ENCODE measurements around the gene ALDH5A1. TPM values are rescaled to one million over a fixed set of nuclear protein-coding genes. Genes with fewer than 3 reads are reported as not detected.

The ALDH5A1 gene
- total and polyA plus RNA-seq, 2 donors from 2014 or later, result 10.4 to 11.0 TPM

DNA sequence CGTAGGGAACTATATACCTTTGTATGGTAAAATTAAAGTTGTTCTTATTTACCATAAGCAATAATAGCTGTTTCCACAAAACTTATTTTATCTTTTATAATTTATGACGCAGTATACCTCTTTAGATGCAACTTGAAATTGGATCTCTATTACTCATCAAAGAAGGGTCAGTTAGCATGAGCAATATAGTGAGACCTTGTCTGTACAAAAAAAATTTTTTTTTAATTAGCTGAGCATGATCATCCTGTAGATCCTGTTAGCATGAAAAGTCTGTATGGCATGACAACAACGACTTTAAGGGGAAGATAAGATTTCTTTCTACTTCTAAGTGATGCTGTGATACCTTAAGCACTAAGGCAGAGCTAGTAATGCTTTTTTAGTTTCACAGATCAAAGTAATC lies 5.9 kb downstream of the ALDH5A1 start:
- H3K36me3 ChIP-seq (ENCODE audit: control insufficient read depth in 2 of 3, insufficient read depth in 3 of 3, low read length in 3 of 3), result peaks cover 0 to 5% (median 2%) of the 10 kb centered on the region in 3 donors
- intact Hi-C loops (cut with DNase I), result no loop called here
- no peak overlapping the region for H3K4me3 ChIP-seq (ENCODE audit: low read length in 3 of 3)
- TF ChIP-seq, protein P1, sequence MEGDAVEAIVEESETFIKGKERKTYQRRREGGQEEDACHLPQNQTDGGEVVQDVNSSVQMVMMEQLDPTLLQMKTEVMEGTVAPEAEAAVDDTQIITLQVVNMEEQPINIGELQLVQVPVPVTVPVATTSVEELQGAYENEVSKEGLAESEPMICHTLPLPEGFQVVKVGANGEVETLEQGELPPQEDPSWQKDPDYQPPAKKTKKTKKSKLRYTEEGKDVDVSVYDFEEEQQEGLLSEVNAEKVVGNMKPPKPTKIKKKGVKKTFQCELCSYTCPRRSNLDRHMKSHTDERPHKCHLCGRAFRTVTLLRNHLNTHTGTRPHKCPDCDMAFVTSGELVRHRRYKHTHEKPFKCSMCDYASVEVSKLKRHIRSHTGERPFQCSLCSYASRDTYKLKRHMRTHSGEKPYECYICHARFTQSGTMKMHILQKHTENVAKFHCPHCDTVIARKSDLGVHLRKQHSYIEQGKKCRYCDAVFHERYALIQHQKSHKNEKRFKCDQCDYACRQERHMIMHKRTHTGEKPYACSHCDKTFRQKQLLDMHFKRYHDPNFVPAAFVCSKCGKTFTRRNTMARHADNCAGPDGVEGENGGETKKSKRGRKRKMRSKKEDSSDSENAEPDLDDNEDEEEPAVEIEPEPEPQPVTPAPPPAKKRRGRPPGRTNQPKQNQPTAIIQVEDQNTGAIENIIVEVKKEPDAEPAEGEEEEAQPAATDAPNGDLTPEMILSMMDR (IDR thresholded peaks at IDR 0.05; ENCODE audit: borderline replicate concordance, extremely low read depth, insufficient read depth), result no peak
- H3K27ac ChIP-seq (ENCODE audit: low read depth in 2 of 2, low read length in 2 of 2), result no peak overlapping the region
- FAIRE-seq, result no peak
- no peaks in the 10 kb centered on the region for H3K9me3 ChIP-seq (ENCODE audit: control insufficient read depth in 2 of 3, insufficient read depth in 1 of 3, low read length in 3 of 3)
- DNase-seq, result no peak
- H3K4me1 ChIP-seq (ENCODE audit: control insufficient read depth in 2 of 3, insufficient read depth in 2 of 3, low read depth in 1 of 3, low read length in 3 of 3), result peaks cover 0 to 8% (median 0%) of the 10 kb centered on the region in 3 donors
- no peak overlapping the region for H3K9ac ChIP-seq (ENCODE audit: low read length in 3 of 3)
- H3K27me3 ChIP-seq (ENCODE audit: control insufficient read depth, insufficient read depth, low read length), result no peaks in the 10 kb centered on the region

DNA sequence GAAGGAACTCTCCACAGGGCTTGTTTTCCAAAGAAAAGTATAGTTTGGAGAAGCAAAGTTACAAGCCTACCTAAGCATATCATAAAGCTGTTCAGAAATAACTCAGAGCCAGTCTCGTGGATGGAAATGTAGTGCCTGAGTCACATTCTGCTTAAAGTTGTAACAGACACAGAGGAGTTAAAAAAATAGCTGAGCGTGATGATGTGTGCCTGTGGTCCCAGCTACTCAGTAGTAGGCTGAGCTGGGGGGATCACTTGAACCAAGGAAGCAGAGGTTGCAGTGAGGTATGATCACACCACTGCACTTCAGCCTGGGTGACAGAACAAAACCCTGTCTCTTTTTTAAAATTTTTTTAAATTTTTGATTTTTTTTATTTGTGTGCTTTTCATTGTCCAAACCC lies 6.6 kb downstream of the ALDH5A1 start:
- TF ChIP-seq, protein P1 (IDR thresholded peaks at IDR 0.05; ENCODE audit: borderline replicate concordance, extremely low read depth, insufficient read depth), result no peak
- FAIRE-seq (no peak), DNase-seq (no peak)
- peaks cover 0 to 3% (median 0%) of the 10 kb centered on the region in 3 donors for H3K4me1 ChIP-seq (ENCODE audit: control insufficient read depth in 2 of 3, insufficient read depth in 2 of 3, low read depth in 1 of 3, low read length in 3 of 3)
- peaks cover 0 to 5% (median 2%) of the 10 kb centered on the region in 3 donors for H3K36me3 ChIP-seq (ENCODE audit: control insufficient read depth in 2 of 3, insufficient read depth in 3 of 3, low read length in 3 of 3)
- no peak overlapping the region for H3K4me3 ChIP-seq (ENCODE audit: low read length in 3 of 3)
- intact Hi-C loops (cut with DNase I), result no loop called here
- no peak overlapping the region for H3K27ac ChIP-seq (ENCODE audit: low read depth in 2 of 2, low read length in 2 of 2)
- H3K9ac ChIP-seq (ENCODE audit: low read length in 3 of 3), result no peak overlapping the region
- no peaks in the 10 kb centered on the region for H3K27me3 ChIP-seq (ENCODE audit: control insufficient read depth, insufficient read depth, low read length)
- no peaks in the 10 kb centered on the region for H3K9me3 ChIP-seq (ENCODE audit: control insufficient read depth in 2 of 3, insufficient read depth in 1 of 3, low read length in 3 of 3)

DNA sequence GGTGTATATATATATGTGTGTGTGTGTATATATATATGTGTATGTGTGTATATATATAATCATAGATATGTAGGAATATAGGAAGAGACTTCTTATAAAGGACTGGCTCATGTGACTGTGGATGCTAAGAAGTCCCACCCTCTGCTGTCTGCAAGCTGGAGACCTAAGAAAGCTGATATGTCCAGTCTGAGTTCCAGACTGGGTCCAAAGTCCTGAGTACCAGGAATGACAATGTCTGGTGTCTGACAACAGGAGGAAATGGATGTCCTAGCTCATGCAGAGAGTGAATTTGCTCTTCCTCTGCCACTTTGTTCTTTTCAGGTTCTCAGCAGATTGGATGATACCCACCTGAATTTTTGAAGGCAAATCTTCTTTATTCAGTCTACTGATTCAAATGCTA lies 7.1 kb downstream of the ALDH5A1 start:
- TF ChIP-seq, protein P1 (IDR thresholded peaks at IDR 0.05; ENCODE audit: borderline replicate concordance, extremely low read depth, insufficient read depth), result no peak
- H3K9ac ChIP-seq (ENCODE audit: low read length in 3 of 3), result no peak overlapping the region
- FAIRE-seq, result no peak
- peak in 1 of 5 donors; percentile 15 for DNase-seq
- H3K27me3 ChIP-seq (ENCODE audit: control insufficient read depth, insufficient read depth, low read length), result no peaks in the 10 kb centered on the region
- intact Hi-C loops (cut with DNase I), result no loop called here
- H3K36me3 ChIP-seq (ENCODE audit: control insufficient read depth in 2 of 3, insufficient read depth in 3 of 3, low read length in 3 of 3), result peaks cover 2 to 5% (median 2%) of the 10 kb centered on the region in 3 donors
- H3K4me3 ChIP-seq (ENCODE audit: low read length in 3 of 3), result no peak overlapping the region
- peaks cover 0 to 3% (median 0%) of the 10 kb centered on the region in 3 donors for H3K4me1 ChIP-seq (ENCODE audit: control insufficient read depth in 2 of 3, insufficient read depth in 2 of 3, low read depth in 1 of 3, low read length in 3 of 3)
- H3K9me3 ChIP-seq (ENCODE audit: control insufficient read depth in 2 of 3, insufficient read depth in 1 of 3, low read length in 3 of 3), result no peaks in the 10 kb centered on the region
- H3K27ac ChIP-seq (ENCODE audit: low read depth in 2 of 2, low read length in 2 of 2), result no peak overlapping the region

DNA sequence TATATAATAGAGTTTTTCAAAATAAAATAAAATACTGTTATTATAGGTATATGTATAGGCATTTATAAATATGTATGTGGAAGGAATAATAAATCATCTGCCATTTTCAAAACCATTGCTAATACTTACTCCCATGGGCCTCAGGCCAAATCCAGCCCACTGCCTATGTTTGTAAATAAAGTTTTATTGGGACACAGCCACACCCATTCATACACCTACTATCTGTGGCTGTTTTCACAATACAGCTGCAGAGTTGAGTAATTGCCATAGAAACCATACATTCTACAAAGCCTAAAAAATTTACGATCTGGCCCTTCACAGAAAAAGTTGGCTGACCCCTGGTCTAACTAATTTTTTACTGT lies 9.5 kb downstream of the ALDH5A1 start:
- H3K36me3 ChIP-seq (ENCODE audit: control insufficient read depth in 2 of 3, insufficient read depth in 3 of 3, low read length in 3 of 3), result peaks cover 2 to 5% (median 3%) of the 10 kb centered on the region in 3 donors
- no peaks in the 10 kb centered on the region for H3K27me3 ChIP-seq (ENCODE audit: control insufficient read depth, insufficient read depth, low read length)
- FAIRE-seq (no peak), DNase-seq (no peak)
- no peak overlapping the region for H3K9ac ChIP-seq (ENCODE audit: low read length in 3 of 3)
- H3K9me3 ChIP-seq (ENCODE audit: control insufficient read depth in 2 of 3, insufficient read depth in 1 of 3, low read length in 3 of 3), result no peaks in the 10 kb centered on the region
- TF ChIP-seq, protein P1 (IDR thresholded peaks at IDR 0.05; ENCODE audit: borderline replicate concordance, extremely low read depth, insufficient read depth), result no peak
- peaks cover 0 to 3% (median 0%) of the 10 kb centered on the region in 3 donors for H3K4me1 ChIP-seq (ENCODE audit: control insufficient read depth in 2 of 3, insufficient read depth in 2 of 3, low read depth in 1 of 3, low read length in 3 of 3)
- no peak overlapping the region for H3K27ac ChIP-seq (ENCODE audit: low read depth in 2 of 2, low read length in 2 of 2)
- intact Hi-C loops (cut with DNase I), result no loop called here
- H3K4me3 ChIP-seq (ENCODE audit: low read length in 3 of 3), result no peak overlapping the region

Data from kidney (tissue), 14 donors.